COLO668 (cell line): ENCODE data around the gene PLCD1.

Source experiments
- DNase-seq: peaks from one replicate; lab custom pipeline; 2025; ENCODE audit not compliant: unreplicated experiment; lab: John Stamatoyannopoulos, UW

Gene PLCD1

GRCh38 chr3:38017445-38018295, 11.8 kb downstream of the PLCD1 start:
- no peak for DNase-seq

GRCh38 chr3:38016847-38017444, 12.5 kb downstream of the PLCD1 start:
- DNase-seq, result no peak

GRCh38 chr3:38016410-38016809, 13.0 kb downstream of the PLCD1 start:
- DNase-seq, result no peak

GRCh38 chr3:38015984-38016383, 13.5 kb downstream of the PLCD1 start:
- no peak for DNase-seq

GRCh38 chr3:38015485-38015884, 14.0 kb downstream of the PLCD1 start:
- no peak for DNase-seq

- DNase-seq, result no peak
These were observed 18.3 kb downstream of the PLCD1 start for GRCh38 chr3:38011111-38011510.

GRCh38 chr3:38009807-38010591, 19.4 kb downstream of the PLCD1 start:
- DNase-seq, result no peak

- DNase-seq, result no peak
These were observed 20.4 kb downstream of the PLCD1 start for GRCh38 chr3:38008971-38009580.

- no peak for DNase-seq
These were observed 21.2 kb downstream of the PLCD1 start for GRCh38 chr3:38008191-38008701.

- DNase-seq, result no peak
These were observed 21.7 kb downstream of the PLCD1 start for GRCh38 chr3:38007754-38008090.

- DNase-seq, result no peak
These were observed 22.9 kb downstream of the PLCD1 start for GRCh38 chr3:38006445-38006995.

- DNase-seq, result no peak
These were observed 23.4 kb downstream of the PLCD1 start for GRCh38 chr3:38006031-38006430.

GRCh38 chr3:38005076-38006020, 24.1 kb downstream of the PLCD1 start:
- no peak for DNase-seq

GRCh38 chr3:38004415-38005075, 24.9 kb downstream of the PLCD1 start:
- peak; percentile 74 for DNase-seq

GRCh38 chr3:38003817-38004414, 25.5 kb downstream of the PLCD1 start:
- DNase-seq, result no peak

- DNase-seq, result peak; percentile 28
These were observed 26.0 kb downstream of the PLCD1 start for GRCh38 chr3:38003371-38003816.

- DNase-seq, result no peak
These were observed 26.5 kb downstream of the PLCD1 start for GRCh38 chr3:38002940-38003339.

- no peak for DNase-seq
These were observed 27.1 kb downstream of the PLCD1 start for GRCh38 chr3:38002291-38002876.
